HG03571 (cell line): Measurements from ENCODE around the gene NMNAT1.
"Not testable (repeated sequence)": the region's sequence is repeated elsewhere in the genome, so short reads cannot be mapped to it uniquely, and the experiment has no call there.

ENCODE experiments used
- ATAC-seq: cut with Tn5 transposase; IDR thresholded peaks from one replicate; pipeline ENCODE4 v1.9.1; 2021; ENCODE audit not compliant: unreplicated experiment

NMNAT1 gene

DNA sequence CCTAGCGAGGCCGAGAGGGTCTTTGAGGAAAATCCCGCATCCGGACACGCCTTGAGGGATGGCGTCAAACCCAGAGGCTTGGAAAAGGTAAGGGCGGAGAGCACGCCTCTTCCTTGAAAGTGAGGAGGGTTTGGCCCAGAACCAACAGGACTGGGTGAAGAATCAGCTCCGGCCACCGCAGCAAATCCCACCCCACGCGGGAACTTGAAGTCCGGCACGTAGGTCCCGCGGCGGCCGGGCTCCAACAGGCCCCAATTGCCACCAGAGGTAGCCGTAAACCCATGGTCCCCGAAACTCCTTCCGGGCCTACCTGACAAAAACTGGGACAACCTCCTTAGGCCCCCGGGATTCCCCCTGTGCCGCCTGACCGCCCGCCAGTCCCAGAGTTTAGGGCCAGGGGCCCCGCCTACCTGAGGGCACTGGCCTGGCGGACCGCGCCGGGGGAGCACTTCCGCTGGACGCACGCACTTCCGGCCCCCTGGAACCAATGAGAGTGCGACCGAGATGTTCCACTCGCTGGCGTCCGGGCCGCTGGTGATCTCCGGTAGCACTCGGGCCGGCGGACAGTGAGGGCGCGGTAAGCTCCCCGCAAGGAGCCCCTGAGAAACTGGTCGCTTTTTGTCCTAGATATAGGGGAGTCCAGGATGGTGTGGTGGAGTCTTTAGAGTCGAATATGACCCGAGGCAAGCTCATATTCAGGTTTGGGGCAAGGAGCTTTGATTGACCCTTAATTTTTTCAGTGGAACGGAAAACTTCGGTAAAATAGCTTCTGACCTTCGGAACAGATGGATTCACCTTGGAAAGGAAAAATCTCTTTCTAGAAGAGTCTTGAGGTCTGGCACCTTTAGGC is at the start of gene NMNAT1, which contains the start of gene LZIC:
TSS of gene NMNAT1 (plus strand) at position 537 of the 850 bp plus-strand sequence. CDS start 28,599 bp downstream, outside the sequence.
TSS of gene LZIC (minus strand) at position 453 of the 850 bp plus-strand sequence. CDS start 6,772 bp downstream, outside the sequence.
- ATAC-seq = peak; percentile 82

- ATAC-seq = no peak
Observed at GRCh38 chr1:9894115-9894514, 49.2 kb upstream of the NMNAT1 start.

DNA sequence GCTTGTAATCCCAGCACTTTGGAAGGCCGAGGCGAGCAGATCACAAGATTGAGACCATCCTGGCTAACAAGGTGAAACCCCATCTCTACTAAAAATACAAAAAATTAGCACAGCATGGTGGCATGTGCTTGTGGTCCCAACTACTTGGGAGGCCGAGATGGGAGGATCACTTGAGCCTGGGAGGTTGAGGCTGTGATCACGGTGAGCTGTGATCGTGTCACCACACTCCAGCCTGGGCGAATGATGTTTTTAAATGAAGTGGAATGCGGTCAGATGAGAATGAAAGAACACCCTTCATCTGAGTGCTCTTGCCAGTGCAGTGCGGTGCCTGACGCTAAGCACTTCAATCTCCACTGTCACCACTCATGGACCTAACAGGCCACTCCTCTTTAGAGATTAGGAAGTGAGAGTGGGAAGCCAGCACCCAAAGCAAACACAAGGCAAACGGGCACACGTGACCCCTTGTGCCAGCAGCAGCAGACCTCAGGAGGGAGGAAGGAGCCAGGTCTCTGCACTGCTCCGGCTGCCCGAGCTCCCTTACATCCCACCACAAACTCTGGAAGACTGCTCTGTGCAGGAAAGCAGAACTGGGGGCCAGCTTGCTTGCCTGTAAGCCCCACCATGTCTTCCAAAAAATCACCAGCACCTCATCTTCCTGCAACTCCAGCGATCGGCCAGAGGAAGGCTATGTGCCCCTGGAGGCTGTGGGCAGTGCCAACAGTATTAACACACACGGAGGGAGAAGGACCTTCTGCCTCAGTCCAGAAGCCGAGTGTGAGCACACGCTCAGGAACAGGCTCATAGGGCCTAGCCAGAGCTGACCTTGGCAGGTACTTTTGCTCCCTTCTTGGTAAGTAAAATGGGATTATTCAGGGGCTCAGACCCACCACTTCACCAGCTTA is 42.9 kb upstream of the NMNAT1 start:
- no peak for ATAC-seq

GRCh38 chr1:9901148-9902059 is 41.9 kb upstream of the NMNAT1 start:
- ATAC-seq = no peak

DNA sequence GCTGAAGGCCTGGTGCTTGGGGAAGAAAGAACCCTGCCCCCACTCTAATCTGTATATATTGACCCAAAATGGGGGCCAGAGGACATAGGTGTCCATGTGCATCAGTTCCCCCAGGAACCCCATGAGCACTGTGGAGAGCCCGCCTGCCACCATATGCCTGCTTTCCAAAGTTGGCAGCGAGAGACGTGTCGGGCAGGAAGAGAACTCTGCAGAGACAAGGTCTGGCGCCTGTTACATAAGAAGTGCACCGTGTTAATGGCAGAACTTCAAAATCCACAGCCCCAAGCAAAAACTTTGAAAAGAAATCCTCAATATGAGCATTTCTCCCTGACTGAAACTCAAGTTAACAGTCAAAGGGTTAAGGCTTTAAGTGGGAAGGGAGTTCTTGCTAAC is 41.2 kb upstream of the NMNAT1 start:
- ATAC-seq = no peak

DNA sequence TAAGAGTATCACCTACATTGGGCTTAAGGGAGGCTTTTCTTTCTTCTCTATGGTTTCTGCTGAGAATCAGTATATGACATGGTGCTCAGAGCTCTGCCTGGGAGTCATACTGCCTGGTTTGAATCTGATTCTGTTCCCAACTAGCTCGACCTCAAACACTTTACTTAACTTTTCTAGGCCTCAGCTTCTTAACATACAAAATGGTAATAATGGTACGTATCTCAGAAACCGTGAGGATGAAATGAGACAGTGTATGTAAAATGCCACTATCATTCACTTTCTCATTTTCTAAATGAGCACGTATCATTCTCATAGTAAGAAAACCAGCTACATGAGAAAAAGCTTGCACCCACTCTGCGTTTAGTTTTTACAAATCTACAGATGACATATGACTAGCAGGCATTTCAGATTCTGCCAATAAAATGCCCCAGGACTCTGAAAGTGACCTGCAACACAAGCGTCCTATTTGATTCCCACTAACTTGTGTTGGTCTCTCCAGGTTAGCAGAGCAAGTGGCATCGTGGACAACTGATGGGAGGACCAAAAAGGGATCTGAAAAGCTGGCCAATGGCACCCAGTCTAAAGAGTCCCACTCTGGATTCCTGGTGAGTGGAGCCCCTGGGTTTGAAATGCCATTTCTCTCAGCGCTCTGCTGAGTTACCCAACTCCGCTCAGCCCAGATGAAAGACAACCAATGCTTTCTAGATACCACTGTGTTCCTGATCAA is 39.3 kb upstream of the NMNAT1 start:
- no peak for ATAC-seq

GRCh38 chr1:9904596-9904995 is 38.7 kb upstream of the NMNAT1 start:
- no peak for ATAC-seq

DNA sequence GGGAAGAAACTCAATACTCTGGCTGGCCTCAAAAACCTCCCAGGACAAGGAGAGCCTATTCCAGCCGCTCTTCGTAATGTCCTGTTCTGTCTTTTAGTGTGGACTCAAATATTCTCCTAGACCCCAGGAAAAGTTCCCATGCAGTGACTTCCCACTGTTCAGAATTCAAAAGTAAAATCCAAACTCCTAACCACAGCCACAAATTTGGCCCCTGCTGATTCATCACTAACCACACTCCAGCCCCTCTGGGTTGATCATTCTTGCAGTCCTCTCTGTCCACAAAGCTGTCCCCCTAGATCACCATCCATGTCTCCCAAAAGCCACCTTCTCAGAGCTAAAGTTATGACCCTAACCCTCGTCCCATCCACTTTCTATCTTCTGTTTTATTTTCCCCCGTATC is 38.3 kb upstream of the NMNAT1 start:
- no peak for ATAC-seq

- ATAC-seq = no peak
Observed at GRCh38 chr1:9906466-9906865, 36.8 kb upstream of the NMNAT1 start.

- no peak for ATAC-seq
Observed at GRCh38 chr1:9907441-9907840, 35.8 kb upstream of the NMNAT1 start.

- ATAC-seq = no peak
Observed at GRCh38 chr1:9908871-9909233, 34.4 kb upstream of the NMNAT1 start.

GRCh38 chr1:9909234-9910046 is 33.8 kb upstream of the NMNAT1 start:
- peak; percentile 5 for ATAC-seq

DNA sequence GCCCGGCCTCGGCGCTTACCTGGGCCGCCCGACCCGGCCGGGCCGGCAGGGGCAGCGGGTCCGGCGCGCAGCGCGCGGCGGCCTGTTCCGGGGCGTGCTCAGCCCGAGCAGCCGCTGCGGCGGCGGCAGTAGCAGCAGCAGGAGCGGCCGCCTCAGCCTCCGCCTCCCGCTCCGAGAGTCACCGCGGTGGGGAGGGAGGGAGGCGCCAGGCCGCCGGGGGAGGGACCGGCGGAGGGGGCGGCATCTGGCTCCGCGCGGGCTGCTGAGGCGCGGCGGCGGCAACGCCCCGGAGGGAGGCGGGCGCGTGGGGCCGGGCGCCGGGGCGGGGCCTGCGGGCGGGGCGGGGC is 33.2 kb upstream of the NMNAT1 start, which contains the start of gene CTNNBIP1:
TSS of gene CTNNBIP1 (minus strand) at position 194 of the 347 bp plus-strand sequence. CDS start 38,205 bp downstream, outside the sequence.
- ATAC-seq = peak; percentile 79

- peak; percentile 92 for ATAC-seq
Observed at GRCh38 chr1:9910423-9911178, 32.7 kb upstream of the NMNAT1 start.

DNA sequence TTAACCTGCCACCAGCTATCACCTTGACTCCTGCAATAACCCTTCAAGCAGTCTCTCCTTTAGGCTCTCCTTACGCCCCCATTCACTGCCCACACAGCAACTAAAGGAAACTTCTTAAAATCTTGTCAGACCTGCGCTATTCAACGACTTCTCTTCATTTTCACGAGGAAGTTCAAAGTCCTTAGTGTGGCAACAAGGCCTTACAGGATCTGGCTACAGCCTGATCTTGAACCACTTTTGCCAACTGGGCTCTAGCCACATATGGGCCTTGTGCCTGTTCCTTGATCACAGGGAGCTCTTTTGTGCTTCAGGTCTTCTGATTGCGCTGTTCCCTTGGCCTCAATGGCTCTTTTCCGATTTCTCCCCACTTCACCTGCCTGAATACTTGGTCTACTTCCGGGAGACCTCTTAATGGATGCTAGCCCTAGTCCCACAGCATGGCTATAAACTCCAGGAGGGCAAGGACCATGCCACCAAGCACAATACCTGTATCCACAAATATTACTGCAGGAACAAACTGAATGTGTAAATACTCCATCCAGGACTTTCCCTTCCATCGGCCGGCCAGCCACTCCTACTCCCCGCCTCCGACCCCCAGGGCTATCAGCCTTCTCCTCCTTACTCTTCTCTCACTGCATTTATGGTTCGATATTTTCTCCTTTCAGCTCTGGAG is 30.9 kb upstream of the NMNAT1 start:
- no peak for ATAC-seq

DNA sequence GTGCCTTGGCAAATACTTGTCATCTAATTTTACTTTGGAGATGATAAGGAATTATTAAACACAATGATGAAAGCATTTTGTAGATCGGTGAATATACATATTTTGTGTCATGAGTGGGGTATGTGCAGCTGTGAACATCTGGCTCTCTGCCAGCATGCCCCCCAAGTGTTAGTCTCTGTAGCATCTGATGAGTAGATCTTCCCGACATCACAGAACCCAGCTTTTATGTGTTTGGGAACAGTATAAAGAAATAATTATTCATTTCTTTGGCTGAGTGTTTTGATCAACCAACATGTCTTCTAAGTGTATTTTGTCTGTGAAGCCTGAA is 28.7 kb upstream of the NMNAT1 start:
- ATAC-seq = no peak

GRCh38 chr1:9916452-9916851 is 26.8 kb upstream of the NMNAT1 start:
- no peak for ATAC-seq

- ATAC-seq = not testable (repeated sequence)
Observed at GRCh38 chr1:9917495-9917894, 25.8 kb upstream of the NMNAT1 start.
